ENCODE results near the gene SPECC1L.

SPECC1L gene

GRCh38 chr22:24232124-24232523 lies 38.5 kb upstream of the SPECC1L start:
- Histone ChIP-seq H2AFZ (ENCODE audit: low read depth, low read length, severe bottlenecking) (no peak overlapping the region), H3F3A (ENCODE audit: insufficient read depth) (no peaks in the 10 kb centered on the region), H3K9me2 (replicated peaks; ENCODE audit: insufficient read depth, low read length) (no peaks in the 10 kb centered on the region), H3K79me2 (ENCODE audit: insufficient read depth, low read length) (no peaks in the 10 kb centered on the region), H3K27ac (ENCODE audit: low read depth, low read length) (no peak overlapping the region), H4K20me1 (ENCODE audit: low read depth, low read length) (no peaks in the 10 kb centered on the region), H3K27me3 (ENCODE audit: low read length) (no peaks in the 10 kb centered on the region), H3K36me3 (ENCODE audit: low read length) (no peaks in the 10 kb centered on the region), H3K4me2 (ENCODE audit: low read depth, low read length, poor library complexity, severe bottlenecking) (no peak overlapping the region), H3K9me3 (ENCODE audit: insufficient read depth, low read length) (no peaks in the 10 kb centered on the region), H3K9ac (ENCODE audit: low read length) (no peak overlapping the region), H3K4me3 (ENCODE audit: insufficient read depth, low read length, poor library complexity, severe bottlenecking) (no peak overlapping the region)
- TF ChIP-seq CTCF (IDR thresholded peaks at IDR 0.05; ENCODE audit: insufficient read depth, low read length, poor library complexity, severe bottlenecking): no peak
- no peak for TF ChIP-seq EZH2phosphoT487 (conservative IDR thresholded peaks at IDR 0.05; ENCODE audit: low read length)

DNA sequence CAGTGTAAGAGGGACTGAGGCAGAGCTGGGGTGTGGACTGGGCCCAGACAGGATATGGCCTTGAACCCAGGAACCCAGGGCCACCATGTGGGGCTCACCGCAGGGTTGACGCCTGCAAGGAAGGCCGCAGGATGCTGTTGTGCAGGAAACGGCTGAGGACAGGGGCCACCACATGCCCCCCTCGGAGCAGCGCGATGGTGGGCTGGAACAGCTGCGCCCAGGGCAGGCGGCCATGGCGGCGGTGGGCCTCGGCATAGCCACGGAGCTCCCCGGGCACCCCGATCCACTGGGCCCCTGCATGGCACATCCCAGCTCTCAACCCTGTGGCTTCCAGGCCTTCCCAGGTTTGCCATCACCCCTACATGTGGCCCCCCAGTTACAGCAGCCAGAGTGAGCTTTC lies 37.9 kb upstream of the SPECC1L start:
- no peak overlapping the region for H3K27ac ChIP-seq (ENCODE audit: low read depth, low read length)
- H3K4me3 ChIP-seq (ENCODE audit: insufficient read depth, low read length, poor library complexity, severe bottlenecking): no peak overlapping the region
- H3K9me3 ChIP-seq (ENCODE audit: insufficient read depth, low read length): no peaks in the 10 kb centered on the region
- no peaks in the 10 kb centered on the region for H3F3A ChIP-seq (ENCODE audit: insufficient read depth)
- H2AFZ ChIP-seq (ENCODE audit: low read depth, low read length, severe bottlenecking): no peak overlapping the region
- TF ChIP-seq CTCF (IDR thresholded peaks at IDR 0.05; ENCODE audit: insufficient read depth, low read length, poor library complexity, severe bottlenecking) (no peak), EZH2phosphoT487 (conservative IDR thresholded peaks at IDR 0.05; ENCODE audit: low read length) (no peak)
- H3K79me2 ChIP-seq (ENCODE audit: insufficient read depth, low read length): no peaks in the 10 kb centered on the region
- H3K9ac ChIP-seq (ENCODE audit: low read length): no peak overlapping the region
- H4K20me1 ChIP-seq (ENCODE audit: low read depth, low read length): no peaks in the 10 kb centered on the region
- H3K27me3 ChIP-seq (ENCODE audit: low read length): no peaks in the 10 kb centered on the region
- H3K9me2 ChIP-seq (replicated peaks; ENCODE audit: insufficient read depth, low read length): no peaks in the 10 kb centered on the region
- H3K36me3 ChIP-seq (ENCODE audit: low read length): no peaks in the 10 kb centered on the region
- no peak overlapping the region for H3K4me2 ChIP-seq (ENCODE audit: low read depth, low read length, poor library complexity, severe bottlenecking)

GRCh38 chr22:24233235-24233634 lies 37.4 kb upstream of the SPECC1L start:
- H3K79me2 ChIP-seq (ENCODE audit: insufficient read depth, low read length): no peaks in the 10 kb centered on the region
- H3K27me3 ChIP-seq (ENCODE audit: low read length): no peaks in the 10 kb centered on the region
- H3K36me3 ChIP-seq (ENCODE audit: low read length): no peaks in the 10 kb centered on the region
- no peak overlapping the region for H3K4me2 ChIP-seq (ENCODE audit: low read depth, low read length, poor library complexity, severe bottlenecking)
- H3K9ac ChIP-seq (ENCODE audit: low read length): no peak overlapping the region
- H4K20me1 ChIP-seq (ENCODE audit: low read depth, low read length): no peaks in the 10 kb centered on the region
- no peak overlapping the region for H2AFZ ChIP-seq (ENCODE audit: low read depth, low read length, severe bottlenecking)
- TF ChIP-seq CTCF (IDR thresholded peaks at IDR 0.05; ENCODE audit: insufficient read depth, low read length, poor library complexity, severe bottlenecking) (no peak), EZH2phosphoT487 (conservative IDR thresholded peaks at IDR 0.05; ENCODE audit: low read length) (no peak)
- no peaks in the 10 kb centered on the region for H3K9me2 ChIP-seq (replicated peaks; ENCODE audit: insufficient read depth, low read length)
- H3K9me3 ChIP-seq (ENCODE audit: insufficient read depth, low read length): no peaks in the 10 kb centered on the region
- no peaks in the 10 kb centered on the region for H3F3A ChIP-seq (ENCODE audit: insufficient read depth)
- no peak overlapping the region for H3K27ac ChIP-seq (ENCODE audit: low read depth, low read length)
- no peak overlapping the region for H3K4me3 ChIP-seq (ENCODE audit: insufficient read depth, low read length, poor library complexity, severe bottlenecking)

DNA sequence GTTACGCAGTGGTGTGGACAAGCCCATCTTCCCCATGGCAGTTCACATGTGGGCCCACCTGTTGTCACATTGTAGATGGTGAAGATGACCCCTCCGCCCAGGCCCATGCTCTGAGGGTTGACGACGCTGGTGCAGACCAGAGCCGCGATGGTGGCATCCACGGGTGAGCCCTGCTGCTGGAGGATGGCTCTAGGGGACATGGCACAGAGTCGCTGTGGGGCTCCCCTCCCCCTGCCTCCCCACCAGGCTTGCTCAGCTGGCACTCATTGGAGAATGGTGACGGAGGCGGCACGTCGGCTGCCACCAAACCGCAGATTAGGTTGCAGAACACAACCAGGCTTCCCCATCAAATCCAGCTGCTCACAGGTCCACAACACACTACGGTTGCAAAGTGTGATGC lies 36.8 kb upstream of the SPECC1L start:
- Histone ChIP-seq H3K36me3 (ENCODE audit: low read length) (no peaks in the 10 kb centered on the region), H3K9me2 (replicated peaks; ENCODE audit: insufficient read depth, low read length) (no peaks in the 10 kb centered on the region), H4K20me1 (ENCODE audit: low read depth, low read length) (no peaks in the 10 kb centered on the region), H3K4me2 (ENCODE audit: low read depth, low read length, poor library complexity, severe bottlenecking) (no peak overlapping the region), H3F3A (ENCODE audit: insufficient read depth) (no peaks in the 10 kb centered on the region), H3K9me3 (ENCODE audit: insufficient read depth, low read length) (no peaks in the 10 kb centered on the region), H3K27me3 (ENCODE audit: low read length) (no peaks in the 10 kb centered on the region), H3K4me3 (ENCODE audit: insufficient read depth, low read length, poor library complexity, severe bottlenecking) (no peak overlapping the region), H3K9ac (ENCODE audit: low read length) (no peak overlapping the region), H3K27ac (ENCODE audit: low read depth, low read length) (no peak overlapping the region), H2AFZ (ENCODE audit: low read depth, low read length, severe bottlenecking) (no peak overlapping the region), H3K79me2 (ENCODE audit: insufficient read depth, low read length) (no peaks in the 10 kb centered on the region)
- no peak for TF ChIP-seq EZH2phosphoT487 (conservative IDR thresholded peaks at IDR 0.05; ENCODE audit: low read length)
- TF ChIP-seq CTCF (IDR thresholded peaks at IDR 0.05; ENCODE audit: insufficient read depth, low read length, poor library complexity, severe bottlenecking): no peak

All from SU-DHL-6 (cell line).